22Rv1 (cell line): Measurements from ENCODE around the gene DGKI.

Experiments
- ZFX ChIP-seq: fragments of 450-650 bp; IDR thresholded peaks from 2 replicates; pipeline ENCODE4 v1.6.1; 2017; ENCODE audit warnings: antibody characterized with exemption, borderline replicate concordance
- TF ChIP-seq, protein P1 (sequence below): fragments of 450-650 bp; IDR thresholded peaks from 2 replicates; pipeline ENCODE4 v1.5.1; 2017; ENCODE audit warnings: mild to moderate bottlenecking

DNA sequence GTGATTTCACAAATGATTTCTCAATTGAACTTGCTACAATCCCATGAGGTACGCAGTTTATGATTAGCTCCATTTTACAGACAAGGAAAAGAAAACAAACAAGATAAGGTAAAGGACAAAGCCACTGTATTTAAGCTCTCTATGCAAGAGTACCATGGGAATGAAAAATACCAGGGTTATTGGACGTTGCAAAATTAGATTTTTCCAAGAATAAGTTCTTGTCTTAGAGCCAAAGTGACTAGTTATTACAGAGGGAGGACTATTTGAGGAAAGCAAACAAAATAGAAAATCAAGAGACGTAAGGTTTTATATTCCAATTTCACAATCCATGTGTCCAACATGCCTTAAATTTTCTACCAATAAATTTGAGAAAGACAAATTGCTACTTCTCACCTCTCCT lies 405.3 kb downstream of the DGKI start:
- TF ChIP-seq, protein P1, sequence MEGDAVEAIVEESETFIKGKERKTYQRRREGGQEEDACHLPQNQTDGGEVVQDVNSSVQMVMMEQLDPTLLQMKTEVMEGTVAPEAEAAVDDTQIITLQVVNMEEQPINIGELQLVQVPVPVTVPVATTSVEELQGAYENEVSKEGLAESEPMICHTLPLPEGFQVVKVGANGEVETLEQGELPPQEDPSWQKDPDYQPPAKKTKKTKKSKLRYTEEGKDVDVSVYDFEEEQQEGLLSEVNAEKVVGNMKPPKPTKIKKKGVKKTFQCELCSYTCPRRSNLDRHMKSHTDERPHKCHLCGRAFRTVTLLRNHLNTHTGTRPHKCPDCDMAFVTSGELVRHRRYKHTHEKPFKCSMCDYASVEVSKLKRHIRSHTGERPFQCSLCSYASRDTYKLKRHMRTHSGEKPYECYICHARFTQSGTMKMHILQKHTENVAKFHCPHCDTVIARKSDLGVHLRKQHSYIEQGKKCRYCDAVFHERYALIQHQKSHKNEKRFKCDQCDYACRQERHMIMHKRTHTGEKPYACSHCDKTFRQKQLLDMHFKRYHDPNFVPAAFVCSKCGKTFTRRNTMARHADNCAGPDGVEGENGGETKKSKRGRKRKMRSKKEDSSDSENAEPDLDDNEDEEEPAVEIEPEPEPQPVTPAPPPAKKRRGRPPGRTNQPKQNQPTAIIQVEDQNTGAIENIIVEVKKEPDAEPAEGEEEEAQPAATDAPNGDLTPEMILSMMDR: no peak
- TF ChIP-seq ZFX: no peak
